Measurements from ENCODE around the gene S100A3. TPM values are rescaled to one million over a fixed set of nuclear protein-coding genes. Genes with fewer than 3 reads are reported as not detected.

Gene S100A3
- total RNA-seq, 1 donor from 2014 or later: 8.7 TPM

GRCh38 chr1:153546796-153547559 is 2.1 kb downstream of the S100A3 start:
- DNase-seq (ENCODE audit: low spot score): no peak
- no peak for TF ChIP-seq CTCF (IDR thresholded peaks at IDR 0.05)
- H3K4me3 Mint-ChIP-seq (ENCODE audit: unreplicated experiment): peak overlapping the region; percentile 12
- H3K9me3 Mint-ChIP-seq (ENCODE audit: low read depth): no peaks in the 10 kb centered on the region
- H3K27ac Mint-ChIP-seq (ENCODE audit: unreplicated experiment): peak overlapping the region; percentile 93
- H3K36me3 Mint-ChIP-seq (ENCODE audit: low read depth): no peaks in the 10 kb centered on the region
- no peaks in the 10 kb centered on the region for H3K27me3 Mint-ChIP-seq (ENCODE audit: low read depth)
- H3K4me1 Mint-ChIP-seq (ENCODE audit: low read depth): peaks cover 91% of the 10 kb centered on the region

GRCh38 chr1:153546371-153546770 is 2.7 kb downstream of the S100A3 start:
- Mint-ChIP-seq H3K36me3 (ENCODE audit: low read depth) (no peaks in the 10 kb centered on the region), H3K4me1 (ENCODE audit: low read depth) (peaks cover 97% of the 10 kb centered on the region), H3K4me3 (ENCODE audit: unreplicated experiment) (no peak overlapping the region)

GRCh38 chr1:153545067-153546055 is 3.7 kb downstream of the S100A3 start, which contains the start of gene S100A4:
Gene S100A4, minus strand, starts transcription at chr1:153545806. Its CDS starts 1,012 bp downstream, at chr1:153544794.
- Mint-ChIP-seq H3K36me3 (ENCODE audit: low read depth) (no peaks in the 10 kb centered on the region), H3K27me3 (ENCODE audit: low read depth) (no peaks in the 10 kb centered on the region), H3K27ac (ENCODE audit: unreplicated experiment) (peak within 1 kb of the TSS; percentile 93), H3K4me3 (ENCODE audit: unreplicated experiment) (peak within 1 kb of the TSS; percentile 84), H3K9me3 (ENCODE audit: low read depth) (no peaks in the 10 kb centered on the region), H3K4me1 (ENCODE audit: low read depth) (peaks cover 99% of the 10 kb centered on the region)
- no peak for DNase-seq (ENCODE audit: low spot score)
- no peak for TF ChIP-seq CTCF (IDR thresholded peaks at IDR 0.05)

More at GRCh38 chr1:153546371-153546770, 2.7 kb downstream of the S100A3 start:
- H3K27me3 Mint-ChIP-seq (ENCODE audit: low read depth): no peaks in the 10 kb centered on the region
- H3K27ac Mint-ChIP-seq (ENCODE audit: unreplicated experiment): peak overlapping the region; percentile 93
- TF ChIP-seq CTCF (IDR thresholded peaks at IDR 0.05): no peak
- DNase-seq (ENCODE audit: low spot score): no peak
- no peaks in the 10 kb centered on the region for H3K9me3 Mint-ChIP-seq (ENCODE audit: low read depth)

GRCh38 chr1:153544453-153545066 is 4.5 kb downstream of the S100A3 start:
- Mint-ChIP-seq H3K27me3 (ENCODE audit: low read depth) (no peaks in the 10 kb centered on the region), H3K27ac (ENCODE audit: unreplicated experiment) (peak overlapping the region; percentile 93), H3K36me3 (ENCODE audit: low read depth) (no peaks in the 10 kb centered on the region), H3K9me3 (ENCODE audit: low read depth) (no peaks in the 10 kb centered on the region), H3K4me3 (ENCODE audit: unreplicated experiment) (peak overlapping the region; percentile 84), H3K4me1 (ENCODE audit: low read depth) (peaks cover 96% of the 10 kb centered on the region)
- no peak for DNase-seq (ENCODE audit: low spot score)
- no peak for TF ChIP-seq CTCF (IDR thresholded peaks at IDR 0.05)

- Mint-ChIP-seq H3K9me3 (ENCODE audit: low read depth) (no peaks in the 10 kb centered on the region), H3K4me3 (ENCODE audit: unreplicated experiment) (peak overlapping the region; percentile 84), H3K27me3 (ENCODE audit: low read depth) (no peaks in the 10 kb centered on the region), H3K36me3 (ENCODE audit: low read depth) (no peaks in the 10 kb centered on the region), H3K27ac (ENCODE audit: unreplicated experiment) (peak overlapping the region; percentile 27), H3K4me1 (ENCODE audit: low read depth) (peaks cover 89% of the 10 kb centered on the region)
- DNase-seq (ENCODE audit: low spot score): no peak
- no peak for TF ChIP-seq CTCF (IDR thresholded peaks at IDR 0.05)
Observed at GRCh38 chr1:153543736-153544135, 5.3 kb downstream of the S100A3 start.

All from chondrocyte (in vitro differentiated cells).